ENCODE data around the gene DCBLD1.

DNA sequence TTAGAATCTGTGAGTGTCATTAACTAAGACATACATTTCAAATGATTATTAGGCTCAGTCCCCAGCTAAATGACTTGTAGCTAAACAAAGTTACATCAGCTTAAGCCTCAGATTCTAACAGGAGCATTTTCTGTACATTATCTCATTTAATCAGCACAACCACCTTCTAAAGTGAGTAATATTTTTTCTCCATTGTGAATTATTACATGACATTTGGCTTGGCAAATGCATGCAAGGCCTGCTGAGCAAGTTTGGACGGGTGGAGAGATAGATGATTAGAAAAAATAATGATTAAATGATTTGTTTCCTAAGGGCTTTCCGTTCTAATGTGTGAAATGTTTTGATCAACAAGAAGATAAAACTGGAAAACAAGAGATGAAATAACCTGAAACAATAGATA is 20.7 kb downstream of the DCBLD1 start:
- TF ChIP-seq, protein P1, sequence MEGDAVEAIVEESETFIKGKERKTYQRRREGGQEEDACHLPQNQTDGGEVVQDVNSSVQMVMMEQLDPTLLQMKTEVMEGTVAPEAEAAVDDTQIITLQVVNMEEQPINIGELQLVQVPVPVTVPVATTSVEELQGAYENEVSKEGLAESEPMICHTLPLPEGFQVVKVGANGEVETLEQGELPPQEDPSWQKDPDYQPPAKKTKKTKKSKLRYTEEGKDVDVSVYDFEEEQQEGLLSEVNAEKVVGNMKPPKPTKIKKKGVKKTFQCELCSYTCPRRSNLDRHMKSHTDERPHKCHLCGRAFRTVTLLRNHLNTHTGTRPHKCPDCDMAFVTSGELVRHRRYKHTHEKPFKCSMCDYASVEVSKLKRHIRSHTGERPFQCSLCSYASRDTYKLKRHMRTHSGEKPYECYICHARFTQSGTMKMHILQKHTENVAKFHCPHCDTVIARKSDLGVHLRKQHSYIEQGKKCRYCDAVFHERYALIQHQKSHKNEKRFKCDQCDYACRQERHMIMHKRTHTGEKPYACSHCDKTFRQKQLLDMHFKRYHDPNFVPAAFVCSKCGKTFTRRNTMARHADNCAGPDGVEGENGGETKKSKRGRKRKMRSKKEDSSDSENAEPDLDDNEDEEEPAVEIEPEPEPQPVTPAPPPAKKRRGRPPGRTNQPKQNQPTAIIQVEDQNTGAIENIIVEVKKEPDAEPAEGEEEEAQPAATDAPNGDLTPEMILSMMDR (conservative IDR thresholded peaks at IDR 0.05; ENCODE audit: low read depth, low read length): no peak
- TF ChIP-seq, protein P2, sequence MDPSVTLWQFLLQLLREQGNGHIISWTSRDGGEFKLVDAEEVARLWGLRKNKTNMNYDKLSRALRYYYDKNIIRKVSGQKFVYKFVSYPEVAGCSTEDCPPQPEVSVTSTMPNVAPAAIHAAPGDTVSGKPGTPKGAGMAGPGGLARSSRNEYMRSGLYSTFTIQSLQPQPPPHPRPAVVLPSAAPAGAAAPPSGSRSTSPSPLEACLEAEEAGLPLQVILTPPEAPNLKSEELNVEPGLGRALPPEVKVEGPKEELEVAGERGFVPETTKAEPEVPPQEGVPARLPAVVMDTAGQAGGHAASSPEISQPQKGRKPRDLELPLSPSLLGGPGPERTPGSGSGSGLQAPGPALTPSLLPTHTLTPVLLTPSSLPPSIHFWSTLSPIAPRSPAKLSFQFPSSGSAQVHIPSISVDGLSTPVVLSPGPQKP (IDR thresholded peaks at IDR 0.05; ENCODE audit: borderline replicate concordance, low read depth, low read length): no peak
- no peak for TF ChIP-seq RCOR1 (IDR thresholded peaks at IDR 0.05; ENCODE audit: insufficient replicate concordance, low read length)
- no peak for TF ChIP-seq RAD21 (IDR thresholded peaks at IDR 0.05; ENCODE audit: low read length)
- TF ChIP-seq POLR2A (IDR thresholded peaks at IDR 0.05; ENCODE audit: low read depth, low read length): no peak
- TF ChIP-seq, protein P3, sequence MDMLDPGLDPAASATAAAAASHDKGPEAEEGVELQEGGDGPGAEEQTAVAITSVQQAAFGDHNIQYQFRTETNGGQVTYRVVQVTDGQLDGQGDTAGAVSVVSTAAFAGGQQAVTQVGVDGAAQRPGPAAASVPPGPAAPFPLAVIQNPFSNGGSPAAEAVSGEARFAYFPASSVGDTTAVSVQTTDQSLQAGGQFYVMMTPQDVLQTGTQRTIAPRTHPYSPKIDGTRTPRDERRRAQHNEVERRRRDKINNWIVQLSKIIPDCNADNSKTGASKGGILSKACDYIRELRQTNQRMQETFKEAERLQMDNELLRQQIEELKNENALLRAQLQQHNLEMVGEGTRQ (IDR thresholded peaks at IDR 0.05; ENCODE audit: low read depth, low read length): no peak
- no peak for TF ChIP-seq MXI1 (IDR thresholded peaks at IDR 0.05; ENCODE audit: borderline replicate concordance, low read depth, low read length)
- no peak for TF ChIP-seq BHLHE40 (IDR thresholded peaks at IDR 0.05; ENCODE audit: low read depth, low read length)
- TF ChIP-seq CEBPB (IDR thresholded peaks at IDR 0.05; ENCODE audit: low read depth, low read length): no peak
- no peak for TF ChIP-seq MAFK (IDR thresholded peaks at IDR 0.05; ENCODE audit: low read depth, low read length)
- no peak for TF ChIP-seq SMC3 (IDR thresholded peaks at IDR 0.05; ENCODE audit: low read depth, low read length)
